GM12864 (cell line): ENCODE data around the gene CAPNS1.

Source experiments
- DNase-seq: peaks from one replicate; pipeline ENCODE4 v3.0.0-alpha.2; 2011; ENCODE audit warnings: low read depth
- H3K4me3 ChIP-seq: 2 replicates; pipeline ENCODE4 v1.5.1; 2011; ENCODE audit warnings: mild to moderate bottlenecking, low read depth, low read length, control low read depth
- TF ChIP-seq, protein P1 (sequence below): IDR thresholded peaks from 2 replicates; pipeline ENCODE4 v1.5.1; 2011; ENCODE audit warnings: low read depth, mild to moderate bottlenecking, moderate library complexity, low read length, control low read depth, inconsistent platforms; ENCODE audit errors: missing control alignments

CAPNS1 gene

GRCh38 chr19:36099166-36099785 is 40.6 kb upstream of the CAPNS1 start:
- TF ChIP-seq, protein P1, sequence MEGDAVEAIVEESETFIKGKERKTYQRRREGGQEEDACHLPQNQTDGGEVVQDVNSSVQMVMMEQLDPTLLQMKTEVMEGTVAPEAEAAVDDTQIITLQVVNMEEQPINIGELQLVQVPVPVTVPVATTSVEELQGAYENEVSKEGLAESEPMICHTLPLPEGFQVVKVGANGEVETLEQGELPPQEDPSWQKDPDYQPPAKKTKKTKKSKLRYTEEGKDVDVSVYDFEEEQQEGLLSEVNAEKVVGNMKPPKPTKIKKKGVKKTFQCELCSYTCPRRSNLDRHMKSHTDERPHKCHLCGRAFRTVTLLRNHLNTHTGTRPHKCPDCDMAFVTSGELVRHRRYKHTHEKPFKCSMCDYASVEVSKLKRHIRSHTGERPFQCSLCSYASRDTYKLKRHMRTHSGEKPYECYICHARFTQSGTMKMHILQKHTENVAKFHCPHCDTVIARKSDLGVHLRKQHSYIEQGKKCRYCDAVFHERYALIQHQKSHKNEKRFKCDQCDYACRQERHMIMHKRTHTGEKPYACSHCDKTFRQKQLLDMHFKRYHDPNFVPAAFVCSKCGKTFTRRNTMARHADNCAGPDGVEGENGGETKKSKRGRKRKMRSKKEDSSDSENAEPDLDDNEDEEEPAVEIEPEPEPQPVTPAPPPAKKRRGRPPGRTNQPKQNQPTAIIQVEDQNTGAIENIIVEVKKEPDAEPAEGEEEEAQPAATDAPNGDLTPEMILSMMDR, result no peak
- H3K4me3 ChIP-seq, result no peak overlapping the region
- no peak for DNase-seq

DNA sequence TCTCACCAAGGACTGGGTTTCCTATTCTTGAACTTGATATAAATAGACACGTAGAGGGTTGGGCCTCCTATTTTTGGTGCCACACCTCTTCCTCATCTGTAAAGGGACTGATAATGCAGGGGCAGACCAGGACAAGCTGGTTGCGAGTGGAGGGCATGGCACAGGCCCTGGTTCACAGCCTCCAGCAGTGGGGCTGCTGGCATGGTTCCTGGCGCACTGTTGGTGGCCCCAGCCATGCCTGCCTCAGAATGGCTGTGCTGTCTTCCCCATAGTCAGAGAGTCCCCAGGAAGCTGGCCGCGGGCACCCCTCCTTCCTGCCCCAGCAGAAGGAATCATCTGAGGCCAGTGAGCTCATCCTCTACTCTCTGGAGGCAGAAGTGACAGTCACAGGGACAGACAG is 39.4 kb upstream of the CAPNS1 start:
- DNase-seq, result no peak
- TF ChIP-seq, protein P1, result no peak

GRCh38 chr19:36101550-36102327 is 38.1 kb upstream of the CAPNS1 start:
- TF ChIP-seq, protein P1, result no peak
- H3K4me3 ChIP-seq, result no peak overlapping the region
- no peak for DNase-seq

More for the DNA sequence above, 39.4 kb upstream of the CAPNS1 start:
- no peak overlapping the region for H3K4me3 ChIP-seq

DNA sequence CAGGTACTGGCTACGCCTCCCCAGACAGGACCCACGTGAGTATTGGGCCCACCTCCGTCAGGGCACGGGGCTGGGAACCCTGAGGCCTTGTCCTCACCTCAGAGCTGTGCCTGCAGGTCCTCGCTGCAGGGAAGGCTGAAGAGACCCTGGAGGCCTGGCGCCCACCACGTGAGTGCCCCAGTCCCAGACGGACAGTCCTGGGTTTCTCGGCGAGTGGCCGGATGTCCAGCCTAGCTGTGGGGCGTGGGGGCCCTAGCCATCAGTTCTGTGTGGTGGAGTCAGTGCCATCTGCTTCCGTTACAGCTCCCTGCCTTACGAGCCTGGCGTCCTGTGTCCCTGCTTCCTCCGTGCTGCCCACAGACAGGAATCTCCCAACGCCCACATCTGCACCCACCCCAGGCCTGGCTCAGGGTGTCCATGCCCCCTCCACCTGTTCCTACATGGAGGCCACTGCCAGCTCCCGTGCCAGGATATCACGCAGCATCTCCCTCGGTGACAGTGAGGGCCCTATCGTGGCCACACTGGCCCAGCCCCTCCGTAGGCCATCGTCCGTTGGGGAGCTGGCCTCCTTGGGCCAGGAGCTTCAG is 36.7 kb upstream of the CAPNS1 start:
- DNase-seq, result no peak
- H3K4me3 ChIP-seq, result no peak overlapping the region
- TF ChIP-seq, protein P1, result no peak

GRCh38 chr19:36103842-36104552 is 35.9 kb upstream of the CAPNS1 start:
- H3K4me3 ChIP-seq, result no peak overlapping the region
- no peak for DNase-seq
- TF ChIP-seq, protein P1, result no peak

DNA sequence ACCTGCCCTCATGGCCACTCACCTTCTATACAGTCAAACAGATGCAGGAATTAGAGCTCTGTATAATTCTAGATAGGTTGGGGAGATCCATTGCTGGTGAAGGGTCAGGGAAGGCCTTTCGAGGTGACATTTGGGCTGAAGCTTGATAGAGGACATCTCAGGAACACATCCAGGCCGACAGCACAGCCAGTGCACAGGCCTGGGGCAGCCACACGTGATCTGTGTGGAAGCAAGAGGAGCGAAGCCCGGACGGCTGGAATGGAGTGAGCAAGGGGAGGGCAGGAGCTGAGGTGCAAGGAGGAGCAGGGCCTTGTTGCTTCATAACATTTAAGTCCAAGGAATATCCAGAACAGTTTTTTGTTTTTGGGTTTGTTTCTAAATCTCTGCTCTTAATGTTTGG is 33.4 kb upstream of the CAPNS1 start:
- H3K4me3 ChIP-seq, result no peak overlapping the region
- DNase-seq, result no peak
- TF ChIP-seq, protein P1, result no peak
